ENCODE measurements around the gene S100A4.

Gene S100A4

DNA sequence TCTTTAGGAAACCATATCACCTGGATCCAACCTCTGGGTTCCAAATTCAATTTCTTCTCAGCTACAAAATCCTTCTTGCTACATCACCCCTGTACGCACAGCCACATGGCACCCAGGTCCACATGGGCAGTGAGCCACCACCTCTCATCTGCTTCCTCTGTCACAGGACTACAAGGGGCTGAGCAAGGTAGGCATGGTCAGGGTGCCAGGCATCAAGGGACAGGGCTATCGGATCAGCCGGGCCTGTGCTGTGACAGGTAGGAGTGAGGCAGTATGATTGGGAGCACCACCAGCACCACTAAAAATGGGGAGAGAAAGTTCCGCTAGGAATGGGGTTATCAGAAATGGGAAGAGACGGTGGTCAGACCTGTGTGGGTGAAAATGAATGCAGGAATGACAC is 39.2 kb downstream of the S100A4 start:
- no peak for DNase-seq

DNA sequence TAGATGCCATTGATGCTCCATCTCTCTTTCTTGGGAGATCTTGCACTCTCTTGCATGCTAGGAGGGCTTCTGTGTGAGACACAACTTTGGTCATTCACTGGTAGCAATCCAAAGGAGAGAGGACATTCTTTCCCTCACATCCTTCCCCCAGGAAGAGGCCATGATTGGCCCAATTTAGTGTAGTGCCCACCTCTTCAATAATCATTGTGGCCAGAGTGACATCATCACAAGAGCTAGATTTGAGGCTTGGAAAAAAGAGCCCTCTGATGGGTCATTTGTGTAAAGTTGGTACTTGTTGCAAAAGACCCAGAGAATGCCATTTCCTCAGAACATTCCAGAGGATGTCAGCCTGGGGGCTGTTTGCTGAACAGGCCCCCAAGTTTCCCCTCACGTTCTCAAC is 40.0 kb downstream of the S100A4 start:
- no peak for DNase-seq

DNA sequence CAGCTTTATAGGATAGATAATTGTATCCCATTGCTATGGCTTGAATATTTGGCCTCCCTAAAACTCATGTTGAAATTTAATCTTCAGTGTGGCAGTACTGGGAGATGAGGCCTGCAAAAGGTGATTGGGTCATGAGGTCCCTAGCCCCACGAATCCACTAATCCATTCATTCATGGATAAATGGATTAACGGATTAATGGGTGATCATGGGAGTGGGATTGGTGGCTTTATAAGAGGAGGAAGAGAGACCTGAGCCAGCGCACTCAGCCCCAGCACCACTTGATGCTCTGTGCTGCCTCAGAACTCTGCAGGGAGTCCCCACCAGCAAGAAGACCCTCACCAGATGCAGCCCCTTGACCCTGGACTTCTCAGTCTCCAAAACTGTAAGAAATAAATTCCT is 41.8 kb downstream of the S100A4 start:
- no peak for DNase-seq

DNA sequence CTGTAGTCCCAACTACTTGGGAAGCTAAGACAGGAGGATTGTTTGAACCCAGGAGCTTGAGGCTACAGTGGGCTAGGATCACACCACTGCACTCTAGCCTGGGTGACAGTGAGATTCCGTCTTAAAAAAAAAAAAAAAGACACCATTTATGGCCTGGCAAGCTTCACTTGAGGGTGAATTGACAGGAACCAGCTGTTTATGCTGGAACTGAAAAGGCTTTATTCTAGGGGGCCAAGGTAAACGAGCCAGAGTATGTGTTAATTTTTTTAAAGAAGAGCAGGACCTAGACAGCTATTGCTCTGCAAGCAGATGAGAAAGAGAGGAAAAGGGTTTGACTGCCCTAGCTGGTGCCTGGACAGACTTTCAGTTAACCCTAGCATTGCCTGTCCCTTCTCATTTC is 46.9 kb downstream of the S100A4 start:
- no peak for DNase-seq

DNA sequence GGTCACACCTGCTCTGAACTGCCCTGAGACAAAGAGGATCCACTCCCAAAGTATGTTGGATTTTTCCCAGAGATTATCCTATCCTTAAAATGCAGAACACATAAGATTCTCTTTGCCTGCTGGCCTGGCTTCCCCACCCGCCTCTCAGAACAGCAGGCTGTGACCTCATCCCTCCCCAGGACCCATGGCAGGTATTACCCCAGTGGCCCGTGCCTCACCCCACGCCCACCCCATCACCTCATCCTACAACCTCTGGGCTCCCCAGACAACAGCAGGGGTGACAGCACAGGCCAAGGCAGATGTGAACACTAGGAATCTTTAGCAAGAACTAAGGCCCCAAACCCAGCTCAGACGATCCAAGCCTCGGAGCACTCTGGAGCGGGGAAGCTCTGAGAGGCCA is 50.1 kb downstream of the S100A4 start:
- no peak for DNase-seq

DNA sequence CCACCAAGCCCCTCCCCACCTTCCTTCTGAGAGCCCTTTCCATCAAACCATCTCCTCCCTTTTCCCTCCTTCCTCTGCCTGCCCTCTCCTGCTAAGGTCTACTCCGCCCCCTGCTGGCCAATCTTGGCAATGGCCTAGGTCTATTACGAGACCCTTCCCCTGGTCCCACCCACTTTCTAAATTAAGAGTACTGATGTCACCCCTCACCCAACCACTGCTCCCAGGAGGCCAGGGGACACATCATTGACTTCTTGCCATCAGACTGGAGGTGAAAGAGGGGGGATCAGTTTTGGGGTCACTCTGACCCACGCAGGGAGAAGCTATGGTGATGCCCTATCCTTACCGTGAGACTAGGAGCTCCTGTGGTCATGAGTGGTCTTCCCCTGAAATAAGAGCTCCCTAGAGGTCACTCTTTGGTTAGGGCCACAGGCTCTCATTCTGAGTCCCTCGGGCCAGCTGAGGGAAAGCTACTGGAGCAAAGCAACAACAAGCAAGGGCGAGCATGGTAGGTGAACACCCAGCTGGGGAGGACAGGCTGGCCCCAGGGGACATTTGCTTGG is 50.5 kb downstream of the S100A4 start:
- DNase-seq = peak in 1 of 2 donors; percentile 82
